AG04449 (cell line): ENCODE measurements around the gene ENPP4.

ENCODE experiments used
- CTCF ChIA-PET: fragments of 350-600 bp; formaldehyde crosslinking; extraction: SDS; loops from one replicate; lab custom pipeline; 2021; ENCODE audit warnings: antibody characterized with exemption; lab: Yijun Ruan, JAX
- POLR2A ChIA-PET: fragments of 400-600, 350-600 bp; formaldehyde crosslinking; extraction: SDS; loops from one replicate; lab custom pipeline; 2020; ENCODE audit warnings: antibody characterized with exemption, inconsistent platforms; lab: Yijun Ruan, JAX
- DNase-seq: peaks from one replicate; pipeline ENCODE4 v3.0.0-alpha.2; 2010; ENCODE audit warnings: low read depth, low spot score
- H3K4me3 ChIP-seq: 2 replicates; pipeline ENCODE4 v1.5.1; 2011; ENCODE audit warnings: low read depth, mild to moderate bottlenecking, control low read depth, low read length
- TF ChIP-seq, protein P1 (sequence below): IDR thresholded peaks from one replicate; pipeline ENCODE4 v1.5.1; 2011; ENCODE audit warnings: mild to moderate bottlenecking, moderate library complexity, low read length, control low read depth, inconsistent platforms; ENCODE audit not compliant: insufficient read depth; ENCODE audit errors: missing control alignments

ENPP4 gene

DNA sequence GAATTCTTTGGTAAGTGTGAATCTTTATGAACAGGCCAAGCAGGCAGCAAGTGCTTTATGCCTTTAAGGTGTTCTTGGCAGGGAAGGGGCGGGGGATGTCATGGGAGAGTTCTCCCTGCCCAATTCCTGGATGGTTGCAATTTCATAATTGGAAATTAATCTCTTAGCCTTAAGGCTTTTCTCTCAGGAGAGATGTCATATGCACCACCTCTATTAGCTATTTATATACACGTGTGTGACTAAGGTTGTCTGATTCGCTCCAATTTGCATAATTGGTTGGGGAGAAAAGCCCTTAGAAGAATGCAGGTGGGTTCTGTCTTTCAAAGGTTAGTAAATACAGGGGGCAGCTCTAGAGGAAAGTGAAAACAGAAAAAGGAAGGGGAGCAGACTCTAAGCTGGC is 46.2 kb downstream of the ENPP4 start:
- TF ChIP-seq, protein P1, sequence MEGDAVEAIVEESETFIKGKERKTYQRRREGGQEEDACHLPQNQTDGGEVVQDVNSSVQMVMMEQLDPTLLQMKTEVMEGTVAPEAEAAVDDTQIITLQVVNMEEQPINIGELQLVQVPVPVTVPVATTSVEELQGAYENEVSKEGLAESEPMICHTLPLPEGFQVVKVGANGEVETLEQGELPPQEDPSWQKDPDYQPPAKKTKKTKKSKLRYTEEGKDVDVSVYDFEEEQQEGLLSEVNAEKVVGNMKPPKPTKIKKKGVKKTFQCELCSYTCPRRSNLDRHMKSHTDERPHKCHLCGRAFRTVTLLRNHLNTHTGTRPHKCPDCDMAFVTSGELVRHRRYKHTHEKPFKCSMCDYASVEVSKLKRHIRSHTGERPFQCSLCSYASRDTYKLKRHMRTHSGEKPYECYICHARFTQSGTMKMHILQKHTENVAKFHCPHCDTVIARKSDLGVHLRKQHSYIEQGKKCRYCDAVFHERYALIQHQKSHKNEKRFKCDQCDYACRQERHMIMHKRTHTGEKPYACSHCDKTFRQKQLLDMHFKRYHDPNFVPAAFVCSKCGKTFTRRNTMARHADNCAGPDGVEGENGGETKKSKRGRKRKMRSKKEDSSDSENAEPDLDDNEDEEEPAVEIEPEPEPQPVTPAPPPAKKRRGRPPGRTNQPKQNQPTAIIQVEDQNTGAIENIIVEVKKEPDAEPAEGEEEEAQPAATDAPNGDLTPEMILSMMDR, result no peak

DNA sequence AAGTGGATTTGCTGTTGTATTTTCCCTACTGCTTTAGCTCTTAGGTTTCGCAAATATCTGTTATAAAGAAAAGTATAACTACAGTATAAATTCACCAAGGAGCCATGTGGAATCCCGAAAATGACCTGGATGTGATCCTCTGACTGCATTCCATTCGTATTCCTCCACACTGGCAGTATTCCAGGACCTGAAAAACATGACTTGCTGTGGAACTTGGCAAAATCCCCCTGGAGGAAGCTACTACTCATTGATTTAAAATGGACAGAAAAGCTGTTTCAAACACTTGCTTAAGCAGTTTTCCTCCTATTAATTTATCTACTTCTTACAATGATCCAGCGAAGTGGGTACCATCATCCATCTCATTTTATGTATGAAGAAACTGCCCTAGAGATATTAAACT is 54.3 kb downstream of the ENPP4 start:
- POLR2A ChIA-PET, result no interaction called here

More for the DNA sequence above, 46.2 kb downstream of the ENPP4 start:
- H3K4me3 ChIP-seq, result no peak overlapping the region
- POLR2A ChIA-PET, result no interaction called here
- DNase-seq, result no peak
- CTCF ChIA-PET, result no interaction called here

DNA sequence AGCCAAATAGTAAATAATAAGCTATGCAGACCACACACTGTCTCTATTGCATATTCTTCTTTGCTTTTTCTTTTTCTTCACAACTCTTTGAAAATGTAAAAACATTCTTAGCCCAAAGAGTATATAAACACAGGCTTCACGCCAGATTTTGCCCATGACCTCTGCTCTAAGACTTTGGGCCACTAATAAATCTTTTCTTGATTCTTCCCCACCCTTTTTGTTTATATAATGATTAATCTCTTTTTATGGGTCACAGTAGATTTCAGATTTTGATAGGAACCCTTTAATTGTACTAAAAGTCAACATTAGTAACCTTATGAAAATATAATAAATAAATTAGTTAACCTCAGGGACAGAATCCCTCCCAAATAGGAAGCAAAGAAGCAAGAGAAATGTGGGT is 56.8 kb downstream of the ENPP4 start:
- ChIA-PET CTCF (no interaction called here), POLR2A (no interaction called here)
- H3K4me3 ChIP-seq, result no peak overlapping the region
- no peak for DNase-seq
- TF ChIP-seq, protein P1, result no peak

More for the DNA sequence above, 54.3 kb downstream of the ENPP4 start:
- CTCF ChIA-PET, result no interaction called here
- DNase-seq, result peak; percentile 54
- TF ChIP-seq, protein P1, result no peak
- no peak overlapping the region for H3K4me3 ChIP-seq

DNA sequence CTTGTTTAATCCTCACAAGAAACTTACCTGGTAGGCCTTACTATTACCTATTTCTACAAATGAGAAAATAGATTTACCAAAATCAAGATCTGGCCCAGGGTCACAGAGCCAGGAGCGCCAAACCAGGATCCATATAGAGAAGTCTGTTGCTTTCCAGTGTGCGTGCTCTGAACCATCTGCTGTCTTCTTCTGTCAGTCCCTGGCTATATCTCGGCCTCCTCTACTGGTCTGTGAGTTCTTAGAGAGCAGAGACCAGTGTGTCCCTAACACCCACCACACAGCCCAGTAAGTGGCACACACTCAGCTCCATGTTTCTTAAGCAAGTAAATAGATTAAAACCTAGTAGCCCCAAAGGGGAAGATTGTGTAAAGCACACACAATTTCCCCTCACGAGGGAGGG is 59.9 kb downstream of the ENPP4 start:
- TF ChIP-seq, protein P1, result no peak
- no peak for DNase-seq
- no peak overlapping the region for H3K4me3 ChIP-seq
- ChIA-PET CTCF (no interaction called here), POLR2A (no interaction called here)

DNA sequence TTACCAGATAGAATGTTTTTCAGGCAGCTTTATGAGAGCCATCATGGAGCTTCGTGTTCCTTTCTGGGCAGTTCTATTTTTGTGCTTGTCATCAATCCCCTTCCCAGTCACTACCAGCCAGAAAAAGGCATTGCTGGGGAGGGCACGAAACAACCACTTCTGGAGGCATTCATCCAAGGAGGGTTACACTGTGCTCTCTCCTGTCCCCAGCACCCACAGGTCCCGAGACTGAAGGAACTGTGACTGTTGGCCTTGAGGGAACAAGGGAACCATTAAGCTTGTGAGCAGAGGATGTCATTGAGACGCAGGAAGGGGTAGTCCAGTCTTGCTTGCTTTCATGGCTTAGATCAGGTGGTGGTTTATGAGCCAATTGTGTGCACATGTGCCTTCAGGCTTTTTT is 61.1 kb downstream of the ENPP4 start:
- no peak overlapping the region for H3K4me3 ChIP-seq
- no peak for DNase-seq
- TF ChIP-seq, protein P1, result no peak
- POLR2A ChIA-PET, result no interaction called here
- CTCF ChIA-PET, result no interaction called here

DNA sequence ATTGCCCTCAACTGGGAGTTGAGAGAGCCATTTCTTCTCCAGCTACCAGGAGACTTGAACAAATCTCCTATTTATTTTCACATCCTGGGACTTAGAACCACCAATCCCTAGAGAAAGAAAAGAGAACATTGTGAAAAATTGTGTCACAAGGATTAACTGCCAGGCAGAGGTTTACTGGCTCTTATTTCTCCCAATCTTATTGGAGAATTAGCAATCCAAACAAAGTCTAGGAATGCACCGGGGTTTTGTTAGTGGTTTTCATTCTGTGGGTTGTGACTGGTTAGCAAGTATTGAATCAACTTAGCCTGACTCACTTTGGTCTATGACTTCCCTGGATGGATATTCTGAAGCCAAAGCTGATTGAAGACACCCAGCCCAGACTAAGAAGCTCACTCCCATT is 62.2 kb downstream of the ENPP4 start:
- DNase-seq, result peak; percentile 16
- ChIA-PET CTCF (no interaction called here), POLR2A (no interaction called here)
- TF ChIP-seq, protein P1, result no peak
- H3K4me3 ChIP-seq, result no peak overlapping the region
